GM12878 (cell line): Measurements from ENCODE around the gene GPR155. TPM values are rescaled to one million over a fixed set of nuclear protein-coding genes. Genes with fewer than 3 reads are reported as not detected.

Source experiments
- BRCA1 ChIP-seq: IDR thresholded peaks from 2 replicates; pipeline ENCODE4 v1.6.1; 2011; ENCODE audit warnings: low read depth, low read length, improper control_type of control experiment
- CHD1 ChIP-seq: IDR thresholded peaks from 2 replicates; pipeline ENCODE4 v1.6.1; 2012; ENCODE audit warnings: low read depth, low read length, improper control_type of control experiment
- CREB1 ChIP-seq: IDR thresholded peaks from 2 replicates; pipeline ENCODE4 v1.6.1; 2012; ENCODE audit warnings: low read depth, mild to moderate bottlenecking, inconsistent platforms
- EZH2 ChIP-seq: IDR thresholded peaks from 2 replicates; pipeline ENCODE4 v1.6.1; 2012; ENCODE audit warnings: low read depth, mild to moderate bottlenecking, control low read depth, inconsistent platforms, low read length, borderline replicate concordance; ENCODE audit not compliant: control insufficient read depth
- HDGF ChIP-seq: fragments of 450-650 bp; IDR thresholded peaks from 2 replicates; pipeline ENCODE4 v1.6.1; 2016; ENCODE audit warnings: antibody characterized with exemption
- JUNB ChIP-seq: IDR thresholded peaks from 2 replicates; pipeline ENCODE4 v1.6.1; 2016; ENCODE audit warnings: antibody characterized with exemption, mild to moderate bottlenecking
- KLF5 ChIP-seq: fragments of 450-650 bp; IDR thresholded peaks from 2 replicates; pipeline ENCODE4 v1.6.1; 2014; ENCODE audit warnings: mild to moderate bottlenecking; ENCODE audit not compliant: partially characterized antibody
- MYC ChIP-seq: IDR thresholded peaks from 2 replicates; pipeline ENCODE4 v1.6.1; 2011; ENCODE audit warnings: mild to moderate bottlenecking, low read length, moderate library complexity, inconsistent platforms; ENCODE audit not compliant: insufficient read depth, insufficient replicate concordance, insufficient read length, severe bottlenecking
- PAX8 ChIP-seq: fragments of 450-650 bp; IDR thresholded peaks from 2 replicates; pipeline ENCODE4 v1.6.1; 2017; ENCODE audit warnings: mild to moderate bottlenecking, moderate library complexity
- RAD21 ChIP-seq: IDR thresholded peaks from 2 replicates; pipeline ENCODE4 v1.6.1; 2011; ENCODE audit warnings: mild to moderate bottlenecking, low read depth, low read length, moderate library complexity; ENCODE audit not compliant: insufficient read depth
- RCOR1 ChIP-seq: conservative IDR thresholded peaks from 2 replicates; pipeline ENCODE4 v1.6.1; 2012; ENCODE audit warnings: low read depth, low read length, improper control_type of control experiment
- ZNF217 ChIP-seq: fragments of 450-650 bp; IDR thresholded peaks from 2 replicates; pipeline ENCODE4 v1.6.1; 2017; ENCODE audit warnings: antibody characterized with exemption, mild to moderate bottlenecking
- polyA plus RNA-seq, 11 experiments: library from polyadenylated mRNA; depleted of rRNA in 4 of 11; unstranded in 6 of 11; stranded (reverse) in 5 of 11; fragments of >200 nt; fragmentation: Nextera tagmentation in 4 of 11; fragmentation: Illumina TruSeq in 1 of 11; extraction: Ambion mirVana in 4 of 11; extraction: Trizol in 1 of 11; gene quantifications; 1 replicate in 1 of 11; 2 replicates in 10 of 11; pipeline versions ENCODE4 v1.2.1 to v1.2.3, GENCODE V29; 2011 to 2016; ENCODE audit warnings: inconsistent platforms in 2 of 11, missing spikeins in 2 of 11, low read depth in 1 of 11
- total RNA-seq, 4 experiments: library from RNA; depleted of rRNA in 3 of 4; stranded (reverse); fragments of >200 nt in 3 of 4; fragmentation: Illumina TruSeq in 1 of 4; extraction: Trizol in 1 of 4; gene quantifications; 2 replicates each; pipeline versions ENCODE4 v1.2.1 to v1.2.3, GENCODE V29; 2013 to 2021
- TF ChIP-seq, protein P1 (sequence below): fragments of 150-350 bp; IDR thresholded peaks from 2 replicates; pipeline ENCODE4 v1.6.1; 2014; ENCODE audit warnings: mild to moderate bottlenecking, low read depth, low read length
- TF ChIP-seq, protein P2 (sequence below), 3 experiments: IDR thresholded peaks in 2 of 3; conservative IDR thresholded peaks in 1 of 3; 2 replicates each; pipeline ENCODE4 v1.5.1; 2011; ENCODE audit warnings: low read depth in 3 of 3, low read length in 3 of 3, mild to moderate bottlenecking in 3 of 3, control low read depth in 2 of 3, moderate library complexity in 2 of 3, inconsistent platforms in 1 of 3, mixed read lengths in 1 of 3; ENCODE audit not compliant: control insufficient read depth in 2 of 3, insufficient read depth in 1 of 3; ENCODE audit errors: extremely low read depth in 1 of 3

The GPR155 gene
- total and polyA plus RNA-seq, 10 of the 15 experiments (the other 5 are each of a cell fraction or from before 2014, with no cell fraction given), result 0.53 to 3.0 (median 1.5) TPM

DNA sequence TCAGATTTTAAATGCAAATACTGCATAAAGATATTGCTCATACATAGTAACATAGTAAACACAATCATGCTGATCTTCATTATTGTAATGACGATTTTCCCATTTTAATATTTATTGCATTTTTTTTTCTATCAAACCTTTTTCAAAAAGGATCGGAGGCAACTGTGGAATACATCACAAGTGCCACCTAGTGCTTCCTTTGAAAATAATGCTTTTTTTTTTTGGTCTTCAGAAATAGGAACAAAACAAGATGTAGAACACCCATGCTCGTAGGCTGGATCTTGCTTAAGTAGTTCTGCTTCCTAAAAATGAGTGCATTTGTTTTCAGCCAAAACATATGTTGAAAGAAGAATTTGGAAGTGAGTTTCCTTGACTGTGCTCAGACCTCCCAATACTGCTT is 35.7 kb upstream of the GPR155 start (continued):
- TF ChIP-seq RAD21 (peak; percentile 54), BRCA1 (no peak), ZNF217 (no peak), CREB1 (no peak), CHD1 (no peak), PAX8 (no peak), JUNB (no peak), RCOR1 (no peak), MYC (no peak), EZH2 (no peak), KLF5 (no peak), HDGF (no peak)
- TF ChIP-seq, protein P1, sequence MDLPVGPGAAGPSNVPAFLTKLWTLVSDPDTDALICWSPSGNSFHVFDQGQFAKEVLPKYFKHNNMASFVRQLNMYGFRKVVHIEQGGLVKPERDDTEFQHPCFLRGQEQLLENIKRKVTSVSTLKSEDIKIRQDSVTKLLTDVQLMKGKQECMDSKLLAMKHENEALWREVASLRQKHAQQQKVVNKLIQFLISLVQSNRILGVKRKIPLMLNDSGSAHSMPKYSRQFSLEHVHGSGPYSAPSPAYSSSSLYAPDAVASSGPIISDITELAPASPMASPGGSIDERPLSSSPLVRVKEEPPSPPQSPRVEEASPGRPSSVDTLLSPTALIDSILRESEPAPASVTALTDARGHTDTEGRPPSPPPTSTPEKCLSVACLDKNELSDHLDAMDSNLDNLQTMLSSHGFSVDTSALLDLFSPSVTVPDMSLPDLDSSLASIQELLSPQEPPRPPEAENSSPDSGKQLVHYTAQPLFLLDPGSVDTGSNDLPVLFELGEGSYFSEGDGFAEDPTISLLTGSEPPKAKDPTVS, result no peak
- TF ChIP-seq, protein P2, sequence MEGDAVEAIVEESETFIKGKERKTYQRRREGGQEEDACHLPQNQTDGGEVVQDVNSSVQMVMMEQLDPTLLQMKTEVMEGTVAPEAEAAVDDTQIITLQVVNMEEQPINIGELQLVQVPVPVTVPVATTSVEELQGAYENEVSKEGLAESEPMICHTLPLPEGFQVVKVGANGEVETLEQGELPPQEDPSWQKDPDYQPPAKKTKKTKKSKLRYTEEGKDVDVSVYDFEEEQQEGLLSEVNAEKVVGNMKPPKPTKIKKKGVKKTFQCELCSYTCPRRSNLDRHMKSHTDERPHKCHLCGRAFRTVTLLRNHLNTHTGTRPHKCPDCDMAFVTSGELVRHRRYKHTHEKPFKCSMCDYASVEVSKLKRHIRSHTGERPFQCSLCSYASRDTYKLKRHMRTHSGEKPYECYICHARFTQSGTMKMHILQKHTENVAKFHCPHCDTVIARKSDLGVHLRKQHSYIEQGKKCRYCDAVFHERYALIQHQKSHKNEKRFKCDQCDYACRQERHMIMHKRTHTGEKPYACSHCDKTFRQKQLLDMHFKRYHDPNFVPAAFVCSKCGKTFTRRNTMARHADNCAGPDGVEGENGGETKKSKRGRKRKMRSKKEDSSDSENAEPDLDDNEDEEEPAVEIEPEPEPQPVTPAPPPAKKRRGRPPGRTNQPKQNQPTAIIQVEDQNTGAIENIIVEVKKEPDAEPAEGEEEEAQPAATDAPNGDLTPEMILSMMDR (IDR thresholded peaks at IDR 0.05 in 2 of 3, conservative IDR thresholded peaks at IDR 0.05 in 1 of 3; ENCODE audit: control insufficient read depth in 2 of 3, extremely low read depth in 1 of 3, insufficient read depth in 1 of 3, low read depth in 3 of 3, low read length in 3 of 3), result peak in 1 of 3 experiments; percentile 39; a peak in 2 of 6 replicates
